HS-27A (cell line): ENCODE data around the gene LAMC1.

Experiments used
- DNase-seq: peaks from one replicate; pipeline ENCODE4 v3.0.0-alpha.2; 2012; ENCODE audit warnings: low read depth, missing footprints

Gene LAMC1

GRCh38 chr1:183194527-183195141, 171.4 kb downstream of the LAMC1 start:
- DNase-seq, result no peak

GRCh38 chr1:183195142-183195574, 171.9 kb downstream of the LAMC1 start:
- no peak for DNase-seq
